KG1 (cell line): ENCODE measurements around the gene LBH.

Experiments
- DNase-seq: peaks from one replicate; lab custom pipeline; 2025; lab: John Stamatoyannopoulos, UW

Gene LBH

DNA sequence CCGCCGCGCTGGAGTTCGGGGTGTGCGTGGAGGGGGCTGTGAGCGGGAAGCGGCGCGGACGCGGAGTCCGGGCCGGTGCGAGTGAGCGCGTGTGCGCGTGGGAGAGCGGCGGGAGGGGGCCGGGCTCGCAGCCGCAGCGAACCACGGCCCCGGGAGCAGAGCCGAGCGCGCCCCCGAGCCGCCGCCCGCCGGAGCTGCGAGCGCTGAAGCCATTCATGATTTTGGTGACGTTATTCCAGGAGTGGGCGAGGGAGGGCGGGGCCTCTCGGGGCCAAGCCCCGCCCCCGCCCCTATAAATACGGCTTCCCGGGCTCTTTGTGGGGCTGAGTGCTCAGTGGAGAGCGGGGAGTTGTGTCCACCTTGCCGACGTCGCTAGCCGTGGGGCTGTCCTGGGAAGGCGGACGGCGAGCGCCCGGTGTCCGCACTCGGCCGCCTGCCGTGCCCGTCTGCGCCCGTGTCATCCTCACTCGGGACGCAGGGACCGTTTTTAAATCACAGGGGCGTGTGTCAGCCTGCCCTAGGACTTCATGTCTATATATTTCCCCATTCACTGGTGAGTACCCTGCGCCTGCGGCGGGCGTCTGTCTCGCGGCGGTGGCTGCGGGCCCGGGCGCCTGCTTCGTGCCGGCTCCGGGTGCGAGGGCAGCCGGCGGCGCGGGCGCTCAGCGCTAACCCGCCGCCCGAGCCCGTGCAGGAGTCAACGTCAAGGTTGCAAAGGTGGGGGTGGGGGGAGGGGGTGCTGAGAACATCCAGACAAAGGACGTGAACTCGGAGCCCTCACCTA is at the start of gene LBH:
TSS of gene LBH (plus strand) at position 323 of the 784 bp plus-strand sequence. CDS start at position 528, 205 bp downstream.
- no peak for DNase-seq

DNA sequence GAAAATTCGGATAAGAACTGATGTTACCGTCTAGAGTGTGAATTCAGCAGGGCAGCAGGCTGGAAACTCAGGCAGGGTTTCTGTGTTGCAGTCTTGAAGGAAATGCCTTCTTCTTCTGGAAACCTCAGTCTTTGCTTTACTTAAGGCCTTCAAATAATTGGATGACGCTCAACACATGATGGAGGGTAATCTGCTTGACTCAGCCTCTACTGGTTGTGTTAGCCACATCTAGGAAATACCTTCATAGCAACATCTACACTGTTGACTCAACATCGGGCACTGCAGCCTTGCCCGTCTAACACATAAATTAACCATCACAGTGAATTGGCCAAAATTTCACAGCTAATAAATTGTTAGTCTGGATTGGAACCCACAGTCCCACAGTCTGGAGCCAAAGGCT is 47.3 kb upstream of the LBH start:
- no peak for DNase-seq

DNA sequence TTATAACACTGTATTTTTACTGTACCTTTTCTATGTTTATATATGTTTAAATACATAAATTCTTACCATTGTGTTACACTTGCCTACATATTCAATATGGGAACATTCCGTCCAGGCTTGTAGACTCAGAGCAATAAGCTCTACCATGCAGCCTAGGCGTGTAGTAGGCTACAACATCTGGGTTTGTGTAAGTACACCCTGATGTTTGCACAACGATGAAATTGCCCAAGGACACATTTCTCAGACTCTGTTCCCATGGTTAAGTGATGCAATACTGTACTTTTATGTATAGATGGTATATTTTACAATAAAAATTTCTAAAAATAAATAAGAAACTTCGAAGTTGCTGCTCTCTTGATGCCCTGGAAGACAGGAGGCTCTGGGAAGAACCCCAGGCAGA is 46.2 kb upstream of the LBH start:
- no peak for DNase-seq

DNA sequence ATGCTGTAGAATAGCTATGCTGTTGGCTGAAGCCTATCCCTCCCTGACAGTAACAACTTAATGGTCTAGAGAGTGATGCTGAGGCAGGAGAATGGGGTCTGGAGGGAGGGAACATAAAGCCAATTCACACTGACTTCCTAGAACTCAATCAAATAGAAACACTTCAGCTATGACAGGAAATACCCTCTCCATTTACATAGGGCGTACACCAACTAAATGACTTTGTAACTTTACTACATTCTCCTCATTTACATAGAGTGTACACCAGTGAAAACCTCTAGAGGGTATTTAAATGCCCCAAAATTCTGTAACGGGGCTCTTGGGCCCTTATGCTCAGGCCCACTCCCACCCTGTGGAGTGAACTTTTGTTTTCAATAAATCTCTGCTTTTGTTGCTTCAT is 43.0 kb upstream of the LBH start:
- no peak for DNase-seq

DNA sequence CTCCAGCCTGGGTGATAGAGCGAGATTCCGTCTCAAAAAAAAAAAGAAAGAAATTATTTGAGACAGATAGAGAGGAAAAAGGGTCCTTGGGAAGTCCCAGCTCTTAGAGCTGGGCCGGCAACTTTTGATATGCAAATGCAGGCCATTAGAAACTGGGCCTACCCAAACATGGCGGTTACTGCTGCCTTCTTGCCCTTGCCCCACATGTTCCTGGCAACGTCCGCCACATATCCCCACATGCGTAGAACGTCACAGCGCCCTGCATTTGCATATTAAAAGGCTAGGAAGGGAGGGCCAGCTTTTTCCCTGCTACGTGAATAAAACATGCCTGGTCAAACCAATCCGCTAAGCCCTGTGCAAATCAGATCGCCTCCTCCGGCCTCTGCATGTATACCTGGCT is 40.7 kb upstream of the LBH start:
- DNase-seq, result no peak

DNA sequence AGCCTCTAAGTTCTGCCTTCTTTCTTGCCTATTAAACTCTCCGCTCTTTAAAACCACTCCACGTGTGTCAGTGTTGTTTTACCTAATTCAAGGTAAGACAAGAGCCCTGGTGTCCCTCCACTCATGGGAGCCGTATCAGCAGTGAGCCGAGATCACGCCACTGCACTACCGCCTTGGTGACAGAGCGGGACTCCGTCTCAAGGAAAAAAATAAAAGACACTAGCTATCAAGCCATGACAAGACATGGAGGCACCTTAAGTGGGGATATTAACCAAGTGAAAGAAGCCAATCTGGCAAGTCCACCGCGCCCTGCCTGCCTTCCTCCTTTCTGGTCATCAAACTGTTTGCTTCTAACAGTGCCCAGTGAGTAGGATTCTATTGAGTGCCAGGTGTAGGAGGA is 40.2 kb upstream of the LBH start:
- DNase-seq, result no peak

DNA sequence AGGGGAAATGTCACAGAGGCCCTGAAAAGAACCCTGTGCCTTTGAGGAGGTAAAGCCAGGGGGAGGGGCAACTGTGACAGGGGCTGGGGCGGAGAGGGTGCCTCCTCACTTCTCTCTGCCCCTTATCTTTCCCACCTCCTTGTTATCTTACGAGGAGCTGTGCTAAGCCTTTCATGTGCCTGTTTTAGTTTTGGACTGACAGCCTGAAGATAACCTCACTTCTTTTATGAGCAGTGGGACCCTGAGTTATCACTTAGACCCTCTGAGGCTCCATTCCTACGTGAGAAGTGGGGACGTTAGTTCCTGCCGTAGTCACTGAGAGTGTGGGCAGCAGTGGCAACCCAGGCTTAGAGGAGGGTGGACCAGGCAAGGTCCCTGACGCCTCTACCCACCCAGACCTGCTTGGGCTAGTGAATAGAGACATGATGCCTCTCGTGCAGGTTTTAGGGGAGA is 39.5 kb upstream of the LBH start:
- no peak for DNase-seq

DNA sequence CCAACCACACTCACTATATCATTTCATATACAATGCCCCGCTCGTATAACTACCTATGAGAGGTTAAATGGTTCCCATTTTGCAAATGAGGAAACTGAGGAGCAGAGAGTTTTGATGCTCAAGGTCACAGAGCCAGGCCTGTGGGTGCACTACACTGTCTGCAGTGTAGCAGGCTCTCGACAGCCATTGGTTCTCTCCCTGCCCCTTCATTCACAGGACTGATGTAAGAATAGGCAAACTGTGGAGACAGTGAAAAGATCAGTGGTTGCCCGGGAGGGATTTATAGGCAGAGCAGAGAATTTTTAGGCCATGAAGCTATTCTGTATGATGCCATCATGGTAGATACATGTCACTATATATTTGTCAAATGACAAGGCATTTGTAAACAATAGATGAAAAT is 39.0 kb upstream of the LBH start:
- DNase-seq, result no peak

DNA sequence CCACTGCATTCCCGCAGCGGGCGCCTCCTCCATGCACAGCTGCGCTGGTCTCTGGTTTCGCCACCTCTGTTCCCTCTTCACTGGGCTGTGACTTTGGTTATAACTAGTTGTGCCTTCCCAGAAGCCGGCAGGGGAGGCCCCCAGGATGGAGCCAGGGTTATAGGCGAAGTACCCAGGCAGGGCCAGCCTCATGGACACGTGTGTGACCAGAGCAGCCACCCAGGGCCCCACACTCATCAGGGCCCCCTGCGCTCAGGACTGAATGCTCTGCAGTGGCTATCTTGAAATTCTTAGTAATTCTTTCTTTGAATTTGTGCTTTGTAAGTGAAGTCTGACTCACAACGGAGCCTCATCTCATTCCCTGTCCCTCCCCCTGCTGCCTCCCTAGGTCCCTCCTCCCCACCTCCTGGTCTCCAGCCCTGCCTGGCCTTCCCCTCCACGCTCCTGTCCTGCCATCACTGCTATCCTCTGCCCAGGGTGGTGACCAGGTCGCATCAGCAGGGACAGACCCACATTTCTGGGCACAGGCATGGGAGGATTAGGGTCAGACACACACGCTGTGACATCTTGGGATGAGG is 38.1 kb upstream of the LBH start:
- no peak for DNase-seq

DNA sequence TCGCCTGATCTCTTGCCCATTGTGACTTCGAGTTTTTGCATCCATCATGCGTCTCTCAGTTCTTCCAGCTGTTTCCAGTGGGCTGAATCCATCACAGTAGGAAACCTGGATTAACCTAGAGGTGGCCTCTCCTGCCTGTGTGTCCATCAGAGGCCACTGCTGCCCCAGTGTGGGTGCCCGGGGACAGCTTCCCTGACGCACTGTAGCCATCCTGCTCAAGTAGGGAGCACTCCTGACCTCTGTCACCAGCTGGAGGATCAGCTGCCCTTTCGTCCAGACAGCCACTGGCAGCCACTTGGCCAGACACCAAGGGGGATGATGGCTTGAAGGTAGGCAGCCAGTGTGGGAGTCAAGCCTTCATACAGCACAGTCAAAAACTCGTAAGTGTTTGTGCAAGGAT is 36.9 kb upstream of the LBH start:
- no peak for DNase-seq

DNA sequence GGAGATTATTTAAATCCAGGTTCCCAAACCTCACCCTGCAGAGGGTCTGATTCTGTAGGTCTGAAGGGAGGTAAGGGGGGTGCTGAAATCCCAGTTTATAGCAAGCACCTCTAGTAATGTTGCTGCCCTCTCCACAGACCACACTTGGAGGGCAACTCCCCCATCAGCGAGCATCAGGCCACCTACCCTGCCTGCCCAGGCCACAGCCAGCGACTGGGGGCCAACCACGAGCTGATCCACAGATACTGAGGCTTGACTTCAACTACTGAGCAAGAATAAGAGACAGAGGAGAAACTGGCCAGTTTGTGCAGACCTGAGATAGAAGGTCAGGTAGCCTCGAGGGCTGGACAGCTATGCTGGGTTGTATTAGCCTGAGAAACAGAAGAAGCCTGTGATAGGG is 36.3 kb upstream of the LBH start:
- DNase-seq, result no peak

DNA sequence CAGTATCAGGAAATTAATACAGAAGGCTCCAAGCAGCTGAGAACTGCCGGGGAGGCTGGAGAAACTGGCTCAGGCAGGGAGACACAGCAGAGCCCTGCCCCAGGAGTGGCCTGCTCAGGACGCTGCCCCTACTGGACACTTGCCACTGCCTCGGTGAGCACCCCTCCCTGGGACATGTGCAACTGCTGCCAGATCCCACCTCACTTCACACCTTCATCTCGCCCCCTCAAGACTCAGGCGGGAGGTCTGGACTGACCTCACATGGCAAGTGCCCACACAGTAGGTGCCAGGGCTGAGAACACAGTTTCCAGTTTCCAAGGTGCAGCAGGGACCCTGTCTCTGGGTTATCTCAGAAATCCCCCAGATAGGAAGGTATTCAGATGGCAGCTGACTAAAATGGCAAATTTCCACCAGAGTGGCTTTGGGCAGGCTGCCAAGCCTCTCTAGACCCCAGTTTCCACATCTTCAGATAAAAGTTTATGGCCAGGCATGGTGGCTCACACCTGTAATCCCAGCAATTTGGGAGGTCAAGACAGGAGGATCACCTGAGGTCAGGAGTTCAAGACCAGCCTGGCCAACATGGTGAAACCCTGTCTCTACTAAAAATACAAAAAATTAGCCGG is 33.7 kb upstream of the LBH start:
- DNase-seq, result no peak

DNA sequence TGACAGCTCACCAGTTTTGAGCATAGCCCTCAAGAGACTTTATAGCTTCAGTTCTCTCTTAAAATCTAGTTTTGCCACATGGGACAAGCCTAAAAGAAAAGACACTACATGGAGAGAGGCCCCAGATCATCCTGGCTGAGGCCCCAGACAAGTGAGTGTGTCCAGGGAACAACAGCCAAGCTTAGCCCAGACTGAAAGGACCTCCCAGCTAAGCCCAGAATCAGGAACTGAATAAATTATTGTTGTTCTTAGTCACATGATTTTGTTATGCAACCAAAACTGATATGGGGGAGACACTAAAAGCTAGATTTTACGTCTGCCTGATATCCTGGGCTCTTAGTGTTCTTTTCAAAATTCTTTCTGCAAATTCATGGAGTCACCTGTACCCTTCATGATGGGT is 29.3 kb upstream of the LBH start:
- no peak for DNase-seq

DNA sequence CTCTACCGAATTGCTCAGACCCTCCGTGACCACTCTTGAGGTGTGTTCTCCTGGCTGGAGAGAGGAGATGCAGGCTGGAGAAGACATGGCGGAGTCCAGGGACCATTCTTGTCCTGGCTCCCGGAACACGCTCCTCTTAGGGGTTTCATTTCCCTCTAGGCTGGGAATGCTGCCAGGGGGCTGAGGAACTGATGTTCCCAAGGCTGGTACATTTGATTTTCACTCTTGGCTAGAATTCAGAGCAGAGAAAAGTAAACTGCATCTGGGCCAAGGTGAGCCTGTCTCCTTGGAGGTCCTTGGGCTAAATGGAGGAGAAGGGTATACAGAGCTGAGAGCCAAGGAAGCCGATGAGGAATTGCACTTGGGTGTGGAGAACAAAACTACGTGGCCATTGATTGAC is 28.2 kb upstream of the LBH start:
- no peak for DNase-seq

DNA sequence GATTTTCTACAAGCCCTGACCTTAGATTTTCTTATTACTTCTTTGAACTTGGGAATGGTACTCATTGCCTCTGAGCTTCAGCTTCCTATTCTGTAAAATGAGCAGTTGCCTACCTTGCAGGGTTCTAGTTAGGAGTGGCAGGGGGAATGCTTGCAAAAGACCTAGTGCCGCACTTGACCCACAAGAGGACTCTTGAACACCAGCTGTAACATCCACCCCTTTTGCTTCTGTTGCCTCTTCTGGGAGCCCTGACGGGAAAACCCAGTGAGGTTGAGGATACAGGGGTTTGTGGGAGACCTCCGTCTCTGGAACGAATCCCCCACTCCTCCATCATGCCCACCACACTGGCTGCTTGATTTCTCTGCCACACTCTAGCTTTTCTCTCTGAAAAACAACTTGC is 27.1 kb upstream of the LBH start:
- DNase-seq, result no peak

DNA sequence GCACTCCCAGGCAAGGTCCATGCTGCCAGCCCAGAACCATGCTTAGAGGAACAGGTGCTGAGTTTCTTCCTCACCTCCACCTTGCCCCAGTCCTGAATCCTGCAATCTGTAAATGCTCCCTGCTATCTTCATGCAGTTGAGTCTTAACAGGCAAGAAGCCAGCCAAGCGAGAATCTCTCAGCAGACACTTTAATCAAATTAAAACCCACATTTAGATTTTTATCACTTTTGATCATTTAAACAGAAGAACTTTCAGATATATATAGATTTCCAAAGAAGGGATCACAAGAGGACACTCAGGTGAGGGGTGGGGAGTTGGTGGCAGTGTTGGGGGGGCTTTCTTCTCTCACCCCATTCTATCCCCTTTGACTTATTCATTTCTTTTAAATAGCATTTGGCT is 25.9 kb upstream of the LBH start:
- no peak for DNase-seq

DNA sequence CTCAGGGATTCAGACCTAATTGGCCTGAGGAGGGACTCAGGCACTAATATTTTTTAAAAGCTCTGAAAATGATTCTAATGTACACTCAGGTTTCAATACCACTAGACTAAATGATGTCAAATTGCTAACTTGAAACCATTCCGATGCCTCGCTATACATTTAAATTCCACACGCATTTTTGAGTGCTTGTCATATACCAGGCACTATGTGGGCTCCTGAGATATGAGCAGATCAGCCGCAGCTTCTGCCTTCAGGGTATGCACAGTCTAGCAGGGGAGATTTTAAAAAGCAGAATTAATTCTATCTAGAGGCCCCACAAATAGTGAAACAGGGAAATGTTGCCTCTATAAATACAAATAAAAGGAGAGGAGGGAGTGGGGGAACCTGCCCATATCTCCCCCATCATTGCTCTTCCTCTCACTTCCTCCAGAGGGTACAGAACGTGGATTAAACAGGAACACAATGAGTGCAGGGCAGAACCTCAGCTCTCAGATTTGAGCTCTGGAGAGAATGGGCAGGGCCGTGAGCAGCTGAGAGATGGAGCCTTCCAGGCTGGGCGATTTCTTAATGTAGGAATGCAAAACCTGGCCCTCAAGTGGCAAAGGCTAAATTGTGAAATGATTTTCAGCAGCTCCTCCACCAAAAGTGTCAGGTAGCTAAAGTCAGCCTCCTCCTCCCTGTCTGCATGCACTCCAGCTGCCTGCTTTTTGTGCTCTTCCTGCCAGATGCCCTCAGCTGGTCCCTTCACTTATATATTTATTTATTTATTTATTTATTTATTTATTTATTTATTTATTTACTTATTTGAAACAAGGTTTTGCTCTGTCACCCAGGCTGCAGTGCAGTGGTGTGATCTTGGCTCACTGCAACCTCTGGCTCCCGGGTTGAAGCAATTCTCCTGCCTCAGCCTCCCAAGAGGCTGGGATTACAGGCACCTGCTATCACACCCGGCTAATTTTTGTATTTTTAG is 24.6 kb upstream of the LBH start:
- DNase-seq, result no peak

DNA sequence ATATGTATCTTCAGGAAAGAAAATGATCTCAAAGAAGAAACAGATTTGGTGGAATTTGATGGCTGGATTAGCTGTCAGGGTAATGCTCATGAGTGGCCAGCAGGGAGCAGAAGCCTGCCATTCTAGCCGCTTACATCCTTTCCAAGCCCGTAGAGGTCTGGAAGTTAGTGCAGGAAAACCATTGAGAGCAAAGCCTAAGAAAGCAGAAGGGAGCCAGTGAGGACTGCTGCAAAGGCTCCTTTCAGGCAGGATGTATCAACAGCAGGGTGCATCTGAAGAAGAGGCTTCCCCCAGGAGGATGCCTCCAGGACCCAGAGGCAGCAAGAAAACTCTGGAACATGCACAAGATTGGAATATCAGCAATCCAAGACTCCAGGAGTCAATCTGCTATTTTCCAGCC is 22.9 kb upstream of the LBH start:
- no peak for DNase-seq

DNA sequence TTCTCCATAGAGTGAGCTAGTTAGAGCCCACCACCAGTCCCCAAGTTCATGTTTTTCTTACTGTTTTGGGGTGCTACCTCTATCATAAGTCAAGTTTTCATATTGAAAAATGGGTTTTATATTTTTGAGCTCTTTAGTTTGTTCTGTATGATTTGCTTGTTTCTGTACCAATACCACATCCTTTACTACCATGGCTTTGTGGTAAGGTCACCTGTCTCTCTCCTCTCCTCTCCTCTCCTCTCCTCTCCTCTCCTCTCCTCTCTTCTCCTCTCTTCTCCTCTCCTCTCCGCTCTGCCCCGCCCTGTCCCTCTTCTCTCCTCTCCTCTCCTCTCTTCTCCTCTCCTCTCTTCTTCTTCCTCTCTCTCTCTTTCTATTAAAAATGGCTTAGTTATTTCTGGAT is 22.1 kb upstream of the LBH start:
- DNase-seq, result no peak

DNA sequence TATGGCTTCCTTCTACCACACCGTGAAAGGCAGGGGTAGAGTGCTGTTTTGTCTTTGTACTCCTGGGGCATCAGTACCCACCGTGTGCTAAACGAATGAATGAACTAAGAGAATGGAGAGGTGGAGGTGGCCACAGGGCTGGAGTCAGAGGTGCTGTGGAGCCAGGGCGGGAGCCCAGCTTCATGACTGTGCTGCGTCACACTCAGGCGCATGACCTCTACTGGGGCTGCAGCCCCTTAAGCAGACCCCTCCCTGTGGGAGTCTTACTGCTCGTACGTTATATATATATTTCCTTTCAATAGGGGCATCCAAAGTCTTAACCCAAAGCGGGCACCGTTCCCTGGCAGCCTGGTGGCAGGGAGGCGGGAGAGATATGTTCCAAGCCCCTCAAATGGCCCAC is 18.0 kb upstream of the LBH start:
- DNase-seq, result no peak

DNA sequence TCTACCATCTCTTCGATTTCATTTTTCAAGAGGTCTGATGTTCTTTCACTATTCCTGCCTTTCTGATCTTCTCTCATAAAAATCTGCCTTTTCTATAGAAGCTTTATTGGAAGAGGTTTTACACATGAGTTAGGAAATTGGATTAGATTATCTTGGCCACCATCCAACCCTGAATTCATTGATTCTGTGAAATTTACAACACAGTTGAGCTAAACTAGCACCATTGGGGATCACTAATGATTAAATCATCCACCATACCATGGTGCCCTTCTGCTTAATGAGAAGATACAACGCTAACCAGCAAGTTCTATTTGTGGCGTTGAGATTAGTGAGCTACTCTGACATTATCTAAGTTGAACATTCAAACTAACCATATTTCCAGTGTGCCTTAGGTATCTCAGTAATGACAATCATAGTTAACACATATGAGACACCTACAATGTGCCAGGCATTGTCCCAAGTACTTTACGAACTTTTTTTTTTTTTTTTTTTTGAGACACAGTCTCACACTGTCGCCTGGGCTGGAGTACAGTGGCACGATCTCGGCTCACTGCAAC is 17.3 kb upstream of the LBH start:
- DNase-seq, result no peak

DNA sequence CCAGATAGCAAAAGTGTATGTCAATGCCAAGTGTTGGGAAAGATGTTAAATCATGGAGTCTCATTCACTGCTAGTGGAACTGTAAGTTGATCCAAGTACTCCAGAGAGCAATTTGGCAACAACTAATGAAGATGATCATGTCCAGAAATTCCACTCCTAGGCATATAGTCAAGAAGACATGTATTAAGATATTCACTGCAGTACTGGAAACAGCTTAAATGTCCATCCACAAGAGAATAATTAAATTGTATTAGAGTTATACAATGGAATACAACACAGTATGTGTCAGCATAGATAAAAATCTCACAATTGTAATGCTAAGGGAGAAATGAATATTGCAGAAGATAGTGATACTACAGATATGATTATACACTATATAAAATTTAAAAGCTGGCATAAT is 15.2 kb upstream of the LBH start:
- no peak for DNase-seq
